Mesenchymal stem cell (in vitro differentiated cells and primary cell): Measurements from ENCODE around the gene MUC5AC.

Source experiments
- DNase-seq: peaks from one replicate; pipeline ENCODE4 v3.0.0-alpha.2; 2013
- H2AFZ ChIP-seq: one replicate; pipeline ENCODE4 v1.6.1; 2013; ENCODE audit warnings: low read depth, mild to moderate bottlenecking, control low read depth, inconsistent platforms, low read length, moderate library complexity
- H2AK5ac ChIP-seq: 2 replicates; pipeline ENCODE4 v1.6.1; 2013; ENCODE audit warnings: low read length, moderate library complexity, mild to moderate bottlenecking, inconsistent platforms; ENCODE audit not compliant: severe bottlenecking
- H2BK120ac ChIP-seq: one replicate; pipeline ENCODE4 v1.6.1; 2013; ENCODE audit warnings: low read depth, mild to moderate bottlenecking, inconsistent platforms, low read length, moderate library complexity
- H2BK12ac ChIP-seq, 2 experiments: one replicate each; pipeline ENCODE4 v1.6.1; 2013; ENCODE audit warnings: inconsistent platforms in 2 of 2, low read length in 2 of 2, mild to moderate bottlenecking in 2 of 2, moderate library complexity in 2 of 2, control low read depth in 1 of 2
- H2BK15ac ChIP-seq: one replicate; pipeline ENCODE4 v1.6.1; 2013; ENCODE audit warnings: mild to moderate bottlenecking, low read depth, inconsistent platforms; ENCODE audit not compliant: poor library complexity, severe bottlenecking
- H2BK5ac ChIP-seq: 2 replicates; pipeline ENCODE4 v1.6.1; 2013; ENCODE audit warnings: low read depth, mild to moderate bottlenecking, low read length, control low read depth, inconsistent platforms; ENCODE audit not compliant: poor library complexity, severe bottlenecking
- H3K14ac ChIP-seq, 2 experiments: one replicate each; pipeline ENCODE4 v1.6.1; 2013; ENCODE audit warnings: inconsistent platforms in 2 of 2, low read length in 2 of 2, control low read depth in 1 of 2, mild to moderate bottlenecking in 1 of 2, moderate library complexity in 1 of 2
- H3K18ac ChIP-seq, 2 experiments: one replicate each; pipeline ENCODE4 v1.6.1; 2013; ENCODE audit warnings: inconsistent platforms in 2 of 2, low read length in 2 of 2, control low read depth in 1 of 2, low read depth in 1 of 2, mild to moderate bottlenecking in 1 of 2
- H3K23ac ChIP-seq, 2 experiments: one replicate each; pipeline ENCODE4 v1.6.1; 2013; ENCODE audit warnings: inconsistent platforms in 2 of 2, low read length in 2 of 2, mild to moderate bottlenecking in 2 of 2, moderate library complexity in 2 of 2, control low read depth in 1 of 2
- H3K27ac ChIP-seq: 2 replicates; pipeline ENCODE4 v1.5.1; 2013; ENCODE audit warnings: mild to moderate bottlenecking, moderate library complexity, low read length, control low read depth, inconsistent platforms; ENCODE audit not compliant: poor library complexity, severe bottlenecking
- H3K27me3 ChIP-seq, 2 experiments: 2 replicates each; pipeline versions ENCODE4 v1.6.1 to v1.7.0; 2013; ENCODE audit warnings: low read length in 2 of 2, mild to moderate bottlenecking in 2 of 2, moderate library complexity in 2 of 2, control low read depth in 1 of 2, inconsistent platforms in 1 of 2; ENCODE audit not compliant: control insufficient read depth in 1 of 2, insufficient read depth in 1 of 2
- H3K36me3 ChIP-seq, 2 experiments: 2 replicates each; pipeline versions ENCODE4 v1.6.1 to v1.7.0; 2013; ENCODE audit warnings: low read length in 2 of 2, control low read depth in 1 of 2, inconsistent platforms in 1 of 2, low read depth in 1 of 2, mild to moderate bottlenecking in 1 of 2; ENCODE audit not compliant: insufficient read depth in 2 of 2, control insufficient read depth in 1 of 2
- H3K4ac ChIP-seq, 2 experiments: one replicate each; pipeline ENCODE4 v1.6.1; 2013; ENCODE audit warnings: inconsistent platforms in 2 of 2, low read length in 2 of 2, mild to moderate bottlenecking in 2 of 2, moderate library complexity in 2 of 2, control low read depth in 1 of 2, low read depth in 1 of 2
- H3K4me1 ChIP-seq: 2 replicates; pipeline ENCODE4 v1.6.1; 2013; ENCODE audit warnings: low read depth, low read length, control low read depth; ENCODE audit not compliant: control insufficient read depth, insufficient read depth
- H3K4me2 ChIP-seq: 2 replicates; pipeline ENCODE4 v1.6.1; 2013; ENCODE audit warnings: low read length, mild to moderate bottlenecking, inconsistent platforms; ENCODE audit not compliant: poor library complexity, severe bottlenecking
- H3K4me3 ChIP-seq, 2 experiments: 2 replicates each; pipeline versions ENCODE4 v1.5.1 to v1.7.0; 2013; ENCODE audit warnings: low read length in 2 of 2, mild to moderate bottlenecking in 2 of 2, control low read depth in 1 of 2, low read depth in 1 of 2; ENCODE audit not compliant: insufficient read depth in 1 of 2
- H3K79me1 ChIP-seq: replicated peaks from 2 replicates; pipeline ENCODE4 v1.6.1; 2013; ENCODE audit warnings: mild to moderate bottlenecking, control low read depth, low read length, inconsistent platforms; ENCODE audit not compliant: poor library complexity, severe bottlenecking
- H3K9ac ChIP-seq: 2 replicates; pipeline ENCODE4 v1.7.0; 2013; ENCODE audit warnings: mild to moderate bottlenecking, low read length, moderate library complexity
- H3K9me3 ChIP-seq: 2 replicates; pipeline ENCODE4 v1.7.0; 2013; ENCODE audit warnings: mild to moderate bottlenecking, low read length; ENCODE audit not compliant: control insufficient read depth
- H4K8ac ChIP-seq: one replicate; pipeline ENCODE4 v1.6.1; 2013; ENCODE audit warnings: inconsistent platforms, mild to moderate bottlenecking, low read length, moderate library complexity
- H4K91ac ChIP-seq: one replicate; pipeline ENCODE4 v1.6.1; 2013; ENCODE audit warnings: mild to moderate bottlenecking, low read length, inconsistent platforms
- WGBS: methylation state at CpG from one replicate; pipeline ENCODE4 v1.1.7; 2013; ENCODE audit warnings: mixed read lengths; 5-methylcytosine and 5-hydroxymethylcytosine counted together

MUC5AC gene

GRCh38 chr11:1225386-1226225 is 67.9 kb downstream of the MUC5AC start:
- WGBS: 85% methylated on average over 28 of the region's 29 CpGs
- Histone ChIP-seq H3K23ac (no peak overlapping the region), H3K4ac (no peak overlapping the region), H3K27ac (no peak overlapping the region), H3K9me3 (no peaks in the 10 kb centered on the region), H3K4me1 (peaks cover 2% of the 10 kb centered on the region), H2AK5ac (no peak overlapping the region), H2AFZ (no peak overlapping the region), H3K4me2 (no peak overlapping the region), H4K8ac (no peak overlapping the region), H2BK5ac (no peak overlapping the region), H2BK15ac (no peak overlapping the region), H2BK120ac (no peak overlapping the region), H3K9ac (no peak overlapping the region), H3K36me3 (no peaks in the 10 kb centered on the region), H3K79me1 (no peaks in the 10 kb centered on the region), H3K4me3 (no peak overlapping the region), H2BK12ac (no peak overlapping the region), H3K14ac (no peak overlapping the region), H3K18ac (no peak overlapping the region), H4K91ac (no peak overlapping the region), H3K27me3 (peaks cover 10 to 54% of the 10 kb centered on the region in 2 experiments)
- no peak for DNase-seq

DNA sequence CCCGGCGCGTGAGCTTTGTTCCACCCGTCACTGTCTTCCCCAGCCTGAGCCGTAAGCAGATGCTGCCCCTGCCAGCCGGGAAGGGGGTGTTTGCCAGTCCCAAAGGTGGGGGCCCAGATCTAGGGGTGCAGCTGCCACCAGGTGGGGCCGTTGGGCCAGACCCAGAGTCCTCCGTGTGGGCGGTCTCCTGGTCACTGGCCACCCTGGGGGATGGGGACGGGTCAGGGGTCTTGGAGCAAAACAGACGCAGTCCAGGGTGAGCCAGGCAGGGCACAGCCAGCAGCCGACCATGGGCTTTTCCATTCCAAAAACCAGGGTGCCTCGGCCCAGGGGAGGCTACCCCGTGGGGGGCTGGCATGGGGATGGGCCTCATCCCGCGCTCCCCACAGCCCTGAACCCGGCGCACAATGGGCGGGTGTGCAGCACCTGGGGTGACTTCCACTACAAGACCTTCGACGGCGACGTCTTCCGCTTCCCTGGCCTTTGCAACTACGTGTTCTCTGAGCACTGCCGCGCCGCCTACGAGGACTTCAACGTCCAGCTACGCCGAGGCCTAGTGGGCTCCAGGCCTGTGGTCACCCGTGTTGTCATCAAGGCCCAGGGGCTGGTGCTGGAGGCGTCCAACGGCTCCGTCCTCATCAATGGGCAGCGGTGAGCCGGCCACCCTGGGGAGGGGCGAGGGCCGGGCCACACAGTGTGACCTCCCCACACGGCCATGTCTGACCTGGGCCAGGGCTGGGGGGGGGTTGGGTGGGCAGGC is 68.7 kb downstream of the MUC5AC start:
- no peak for DNase-seq
- no peak overlapping the region for H2BK120ac ChIP-seq
- no peaks in the 10 kb centered on the region for H3K36me3 ChIP-seq
- H3K23ac ChIP-seq: no peak overlapping the region
- no peak overlapping the region for H2AK5ac ChIP-seq
- H4K8ac ChIP-seq: no peak overlapping the region
- no peak overlapping the region for H2BK15ac ChIP-seq
- H3K27me3 ChIP-seq: peaks cover 4 to 48% of the 10 kb centered on the region in 2 experiments
- no peak overlapping the region for H3K4ac ChIP-seq
- no peak overlapping the region for H2BK12ac ChIP-seq
- 87% methylated on average over 41 of the region's 41 CpGs for WGBS
- H4K91ac ChIP-seq: no peak overlapping the region
- H3K4me3 ChIP-seq: no peak overlapping the region
- no peak overlapping the region for H2BK5ac ChIP-seq
- no peak overlapping the region for H2AFZ ChIP-seq
- no peaks in the 10 kb centered on the region for H3K79me1 ChIP-seq
- no peaks in the 10 kb centered on the region for H3K9me3 ChIP-seq
- no peak overlapping the region for H3K14ac ChIP-seq
- H3K18ac ChIP-seq: no peak overlapping the region
- H3K27ac ChIP-seq: no peak overlapping the region
- H3K4me2 ChIP-seq: no peak overlapping the region
- peaks cover 2% of the 10 kb centered on the region for H3K4me1 ChIP-seq
- H3K9ac ChIP-seq: no peak overlapping the region

DNA sequence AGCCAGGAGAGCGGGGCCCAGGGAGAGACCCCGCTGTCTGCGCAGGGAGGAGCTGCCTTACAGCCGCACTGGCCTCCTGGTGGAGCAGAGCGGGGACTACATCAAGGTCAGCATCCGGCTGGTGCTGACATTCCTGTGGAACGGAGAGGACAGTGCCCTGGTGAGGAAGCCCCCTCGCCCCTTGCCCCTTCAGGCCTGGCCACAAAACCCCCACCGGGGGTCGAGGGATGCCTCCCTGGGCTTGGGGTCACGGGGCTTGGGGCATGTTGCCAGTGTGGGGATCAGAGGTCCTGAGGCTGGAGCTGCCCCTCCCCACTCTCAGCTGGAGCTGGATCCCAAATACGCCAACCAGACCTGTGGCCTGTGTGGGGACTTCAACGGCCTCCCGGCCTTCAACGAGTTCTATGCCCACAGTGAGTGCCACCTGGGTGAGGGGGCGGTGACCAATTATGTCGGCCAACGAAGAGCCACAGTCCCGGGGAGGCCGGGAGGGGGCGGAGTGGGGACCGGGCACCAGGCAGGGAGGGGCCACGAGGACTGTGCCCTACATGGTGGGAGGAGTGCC is 69.3 kb downstream of the MUC5AC start:
- DNase-seq: no peak
- Histone ChIP-seq H3K4me2 (no peak overlapping the region), H3K9me3 (no peaks in the 10 kb centered on the region), H2BK120ac (no peak overlapping the region), H2BK5ac (no peak overlapping the region), H3K4me1 (peaks cover 2% of the 10 kb centered on the region), H2BK15ac (no peak overlapping the region), H2AFZ (no peak overlapping the region), H3K14ac (no peak overlapping the region), H2AK5ac (no peak overlapping the region), H3K18ac (no peak overlapping the region), H2BK12ac (no peak overlapping the region), H3K9ac (no peak overlapping the region), H3K27me3 (peaks cover 0 to 45% of the 10 kb centered on the region in 2 experiments), H3K36me3 (no peaks in the 10 kb centered on the region), H3K4me3 (no peak overlapping the region), H3K27ac (no peak overlapping the region), H4K8ac (no peak overlapping the region), H3K79me1 (no peaks in the 10 kb centered on the region), H3K23ac (no peak overlapping the region), H3K4ac (no peak overlapping the region), H4K91ac (no peak overlapping the region)
- WGBS: 89% methylated on average over 23 of the region's 23 CpGs

- H3K14ac ChIP-seq: no peak overlapping the region
Observed at GRCh38 chr11:1227551-1228100, 69.9 kb downstream of the MUC5AC start.

More at GRCh38 chr11:1227551-1228100, 69.9 kb downstream of the MUC5AC start:
- Histone ChIP-seq H2BK120ac (no peak overlapping the region), H3K4me3 (no peak overlapping the region), H3K9ac (no peak overlapping the region), H3K27me3 (peaks cover 0 to 42% of the 10 kb centered on the region in 2 experiments), H3K27ac (no peak overlapping the region), H3K4me1 (peaks cover 2% of the 10 kb centered on the region), H3K36me3 (no peaks in the 10 kb centered on the region), H2AFZ (no peak overlapping the region), H2BK15ac (no peak overlapping the region), H3K18ac (no peak overlapping the region), H3K79me1 (no peaks in the 10 kb centered on the region), H2AK5ac (no peak overlapping the region), H4K91ac (no peak overlapping the region), H2BK5ac (no peak overlapping the region), H2BK12ac (no peak overlapping the region), H3K9me3 (no peaks in the 10 kb centered on the region), H4K8ac (no peak overlapping the region), H3K4me2 (no peak overlapping the region), H3K4ac (no peak overlapping the region), H3K23ac (no peak overlapping the region)
- no peak for DNase-seq
- WGBS: 89% methylated on average over 22 of the region's 23 CpGs
